ENCODE measurements around the gene MACROH2A1.

Gene MACROH2A1

DNA sequence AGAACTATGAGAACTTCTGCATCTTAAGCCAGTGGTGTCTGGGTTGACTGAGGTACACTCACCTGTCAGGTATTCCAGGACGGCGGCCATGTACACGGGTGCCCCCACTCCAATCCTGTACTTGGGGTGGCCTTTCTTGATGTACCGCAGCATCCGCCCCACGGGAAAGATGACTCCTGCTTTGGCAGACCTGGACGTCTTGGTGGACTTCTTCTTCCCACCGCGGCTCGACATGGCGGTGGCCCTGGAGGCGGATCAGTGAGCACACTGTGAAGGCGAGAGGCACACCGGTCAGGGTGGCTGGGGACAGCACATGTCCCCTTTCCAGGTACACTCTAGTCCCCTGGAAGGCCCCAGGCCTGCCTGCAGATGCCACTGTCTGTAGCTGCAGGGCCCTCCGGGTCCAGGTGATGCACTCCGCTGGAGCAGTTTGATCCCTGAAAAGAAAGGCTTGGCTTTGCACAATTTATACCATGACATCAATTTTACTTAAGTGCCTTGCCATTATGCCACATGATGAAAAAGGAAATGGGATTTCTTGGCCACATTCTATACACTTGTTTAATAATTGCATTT is 10.1 kb downstream of the MACROH2A1 start:
- Histone ChIP-seq H3K27me3 (ENCODE audit: insufficient read depth, low read length) (no peaks in the 10 kb centered on the region), H3K36me3 (ENCODE audit: insufficient read depth, low read length) (peaks cover 71% of the 10 kb centered on the region), H3K4me1 (ENCODE audit: insufficient read depth, low read length) (peaks cover 4% of the 10 kb centered on the region), H2AFZ (ENCODE audit: low read depth, low read length) (no peak overlapping the region), H3K4me3 (ENCODE audit: low read length) (no peak overlapping the region), H3K9me3 (ENCODE audit: low read length) (no peaks in the 10 kb centered on the region)

DNA sequence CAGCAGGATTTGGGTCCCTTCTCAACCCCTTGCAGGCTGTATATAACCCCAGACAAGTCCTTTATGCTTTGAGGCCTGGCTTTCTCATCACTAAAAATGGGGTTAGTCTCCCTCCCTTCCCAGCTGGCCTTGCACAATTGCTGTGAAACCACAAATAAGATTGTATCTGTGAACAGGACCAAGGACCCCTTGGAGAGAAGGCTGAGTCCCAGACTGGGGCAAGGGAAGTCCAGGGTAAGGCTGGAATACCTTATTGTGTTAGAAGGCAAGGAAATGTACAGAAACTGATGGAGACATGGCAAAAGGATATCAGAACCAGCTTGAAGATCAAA is 11.4 kb downstream of the MACROH2A1 start:
- Histone ChIP-seq H3K4me1 (ENCODE audit: insufficient read depth, low read length) (peaks cover 4% of the 10 kb centered on the region), H3K36me3 (ENCODE audit: insufficient read depth, low read length) (peaks cover 73% of the 10 kb centered on the region), H2AFZ (ENCODE audit: low read depth, low read length) (no peak overlapping the region), H3K27me3 (ENCODE audit: insufficient read depth, low read length) (no peaks in the 10 kb centered on the region), H3K4me3 (ENCODE audit: low read length) (no peak overlapping the region), H3K9me3 (ENCODE audit: low read length) (no peaks in the 10 kb centered on the region)

DNA sequence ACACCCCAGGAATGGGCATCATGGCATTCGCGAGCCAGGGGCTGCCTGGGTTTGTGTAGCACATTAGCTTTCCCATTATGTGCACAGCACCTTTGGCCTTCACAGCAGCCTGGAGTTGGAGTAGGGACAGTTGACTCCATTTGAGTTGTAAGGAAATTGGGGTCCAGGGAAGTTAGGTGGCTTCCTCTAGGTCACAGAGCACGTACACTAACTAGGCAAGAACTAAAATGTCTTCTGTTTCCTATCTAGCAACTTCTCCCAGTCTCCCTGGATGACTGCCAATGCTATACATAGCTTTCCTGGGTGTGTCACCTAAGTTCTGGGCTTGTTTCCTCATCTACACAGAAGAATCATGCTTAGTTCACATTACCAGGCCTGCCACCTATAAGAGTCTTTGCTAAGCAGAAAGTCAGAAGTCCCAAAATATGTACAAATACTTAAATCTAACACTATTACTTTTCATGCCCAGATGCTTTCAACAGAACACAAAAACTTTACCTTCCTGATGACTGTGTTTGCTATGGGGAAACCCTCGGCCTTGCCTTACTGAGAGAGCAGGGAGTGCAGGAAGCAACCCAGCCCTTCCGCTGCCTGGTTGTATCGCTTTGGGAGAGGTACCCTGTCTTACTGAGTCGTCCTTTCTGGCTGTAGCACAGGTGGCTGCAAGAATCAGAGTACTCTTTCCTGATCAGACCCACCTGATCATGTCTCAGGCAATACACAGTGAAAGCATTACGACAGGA is 12.0 kb downstream of the MACROH2A1 start:
- H3K27me3 ChIP-seq (ENCODE audit: insufficient read depth, low read length) = no peaks in the 10 kb centered on the region
- no peak overlapping the region for H2AFZ ChIP-seq (ENCODE audit: low read depth, low read length)
- H3K36me3 ChIP-seq (ENCODE audit: insufficient read depth, low read length) = peaks cover 75% of the 10 kb centered on the region
- peaks cover 4% of the 10 kb centered on the region for H3K4me1 ChIP-seq (ENCODE audit: insufficient read depth, low read length)
- no peak overlapping the region for H3K4me3 ChIP-seq (ENCODE audit: low read length)
- H3K9me3 ChIP-seq (ENCODE audit: low read length) = no peaks in the 10 kb centered on the region

DNA sequence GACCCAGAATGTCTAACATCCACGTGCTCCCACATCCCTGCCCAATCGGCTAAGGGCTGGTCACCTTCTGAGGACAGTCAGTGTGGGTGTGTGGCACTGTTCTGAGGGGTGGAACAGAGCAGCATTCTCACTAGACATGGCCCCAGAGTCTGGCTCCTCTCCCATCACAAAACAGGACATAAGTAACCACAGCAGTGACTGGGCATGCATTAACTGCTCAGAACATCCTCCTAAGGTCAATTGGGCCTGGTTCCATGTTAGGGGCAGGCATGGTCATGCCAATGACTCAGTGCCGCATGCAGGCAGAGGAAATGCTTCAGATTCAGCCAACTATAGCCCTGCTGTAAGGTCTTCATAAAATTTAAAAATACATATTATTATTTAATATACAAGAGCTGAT is 12.9 kb downstream of the MACROH2A1 start:
- H2AFZ ChIP-seq (ENCODE audit: low read depth, low read length) = no peak overlapping the region
- H3K36me3 ChIP-seq (ENCODE audit: insufficient read depth, low read length) = peaks cover 82% of the 10 kb centered on the region
- no peaks in the 10 kb centered on the region for H3K9me3 ChIP-seq (ENCODE audit: low read length)
- H3K27me3 ChIP-seq (ENCODE audit: insufficient read depth, low read length) = no peaks in the 10 kb centered on the region
- no peak overlapping the region for H3K4me3 ChIP-seq (ENCODE audit: low read length)
- no peaks in the 10 kb centered on the region for H3K4me1 ChIP-seq (ENCODE audit: insufficient read depth, low read length)

DNA sequence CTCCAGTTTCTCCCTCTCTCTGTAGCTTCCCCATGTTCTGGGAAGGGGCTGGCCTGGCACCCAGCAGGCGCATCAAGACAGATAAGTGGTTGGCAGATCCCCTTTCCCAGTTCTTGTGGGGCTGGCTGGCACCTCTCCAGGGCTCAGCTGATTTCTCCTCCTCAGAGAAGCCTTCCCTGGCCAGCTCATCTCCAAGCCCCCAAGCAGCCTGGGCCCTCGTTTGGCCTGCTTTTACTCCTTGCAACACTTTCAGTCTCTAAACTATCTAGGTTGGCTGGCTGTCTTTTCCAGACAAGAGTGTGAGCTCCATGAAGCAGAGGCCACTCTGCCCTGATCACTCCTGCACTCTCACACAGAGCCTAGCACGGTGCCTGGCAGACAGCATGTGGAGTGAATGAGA is 13.5 kb downstream of the MACROH2A1 start:
- no peaks in the 10 kb centered on the region for H3K4me1 ChIP-seq (ENCODE audit: insufficient read depth, low read length)
- peaks cover 85% of the 10 kb centered on the region for H3K36me3 ChIP-seq (ENCODE audit: insufficient read depth, low read length)
- no peak overlapping the region for H2AFZ ChIP-seq (ENCODE audit: low read depth, low read length)
- H3K9me3 ChIP-seq (ENCODE audit: low read length) = no peaks in the 10 kb centered on the region
- H3K27me3 ChIP-seq (ENCODE audit: insufficient read depth, low read length) = no peaks in the 10 kb centered on the region
- H3K4me3 ChIP-seq (ENCODE audit: low read length) = no peak overlapping the region

DNA sequence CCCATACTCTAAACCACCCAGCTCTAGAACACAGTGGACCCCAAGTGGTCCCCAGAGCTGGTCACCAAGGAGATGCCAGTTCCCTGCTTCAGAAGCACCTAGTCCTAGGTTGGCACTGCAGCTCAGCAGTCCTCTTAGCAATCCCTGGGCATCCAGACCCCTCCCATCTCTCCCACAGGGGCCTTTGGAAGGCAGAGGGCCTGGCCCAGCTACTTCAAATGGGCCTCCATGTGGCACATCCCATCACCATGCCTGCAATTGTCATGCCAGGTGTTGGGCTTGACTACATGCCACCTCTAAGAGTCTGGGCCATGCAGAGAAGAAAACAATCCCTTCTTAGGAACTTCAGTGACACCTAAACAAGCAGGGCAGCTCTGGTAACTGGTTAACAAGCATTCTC is 14.1 kb downstream of the MACROH2A1 start:
- Histone ChIP-seq H3K4me1 (ENCODE audit: insufficient read depth, low read length) (no peaks in the 10 kb centered on the region), H3K4me3 (ENCODE audit: low read length) (no peak overlapping the region), H3K9me3 (ENCODE audit: low read length) (no peaks in the 10 kb centered on the region), H2AFZ (ENCODE audit: low read depth, low read length) (no peak overlapping the region), H3K36me3 (ENCODE audit: insufficient read depth, low read length) (peaks cover 89% of the 10 kb centered on the region), H3K27me3 (ENCODE audit: insufficient read depth, low read length) (no peaks in the 10 kb centered on the region)

DNA sequence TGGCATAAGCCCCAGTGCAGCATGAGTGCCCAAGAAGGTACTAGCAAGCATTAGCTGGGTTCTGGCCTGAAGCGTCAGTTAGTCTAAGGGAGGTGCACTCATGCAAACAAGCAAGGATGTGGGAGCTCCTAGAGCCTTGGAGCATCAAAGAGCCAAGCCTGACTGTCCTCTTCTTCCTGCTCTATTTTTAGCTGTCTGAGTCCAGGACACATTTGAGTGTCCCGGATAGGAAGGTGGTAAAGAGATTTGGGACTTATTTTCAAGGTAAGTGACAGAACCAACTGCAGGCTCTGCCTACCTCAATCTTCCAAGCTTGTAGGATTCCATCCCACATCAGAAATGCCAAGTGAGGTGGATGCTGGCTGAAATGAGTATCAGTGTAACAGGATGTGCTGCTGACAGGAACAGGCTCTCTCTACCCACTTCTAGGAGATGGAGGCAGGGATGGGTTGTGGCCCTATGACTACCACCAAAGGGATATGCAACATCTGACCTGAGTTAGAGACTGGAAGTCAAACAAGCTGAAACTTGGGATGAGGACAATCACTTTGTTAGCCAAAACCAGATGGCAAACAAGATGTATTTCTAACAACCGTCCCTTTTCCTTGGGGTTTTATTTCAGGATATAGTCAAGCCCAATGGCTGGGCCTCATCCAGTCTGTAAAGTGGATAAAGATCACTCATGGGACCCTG is 15.1 kb downstream of the MACROH2A1 start:
- peaks cover 91% of the 10 kb centered on the region for H3K36me3 ChIP-seq (ENCODE audit: insufficient read depth, low read length)

DNA sequence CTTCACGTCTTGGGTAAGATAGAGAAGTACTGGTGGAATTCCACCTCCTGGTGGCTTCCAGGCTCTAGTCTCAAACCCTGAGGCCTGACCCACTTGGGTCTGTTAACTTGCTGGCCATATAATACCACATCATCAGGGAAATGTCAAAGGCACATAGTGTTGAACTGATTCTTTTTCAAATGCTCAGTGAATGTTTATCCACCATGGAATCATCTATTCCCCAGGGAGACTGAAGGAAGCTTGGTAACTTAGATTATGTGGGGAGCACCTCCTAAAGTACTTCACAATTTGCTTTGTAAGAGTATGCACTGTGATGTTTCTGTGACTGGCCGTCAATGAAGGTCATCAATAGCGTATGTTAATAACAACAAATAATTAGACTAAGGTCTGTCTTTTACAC is 16.1 kb downstream of the MACROH2A1 start:
- no peak overlapping the region for H3K4me3 ChIP-seq (ENCODE audit: low read length)
- no peak overlapping the region for H2AFZ ChIP-seq (ENCODE audit: low read depth, low read length)
- H3K27me3 ChIP-seq (ENCODE audit: insufficient read depth, low read length) = no peaks in the 10 kb centered on the region
- no peaks in the 10 kb centered on the region for H3K4me1 ChIP-seq (ENCODE audit: insufficient read depth, low read length)
- H3K36me3 ChIP-seq (ENCODE audit: insufficient read depth, low read length) = peaks cover 91% of the 10 kb centered on the region
- H3K9me3 ChIP-seq (ENCODE audit: low read length) = no peaks in the 10 kb centered on the region

More for the DNA sequence above, 15.1 kb downstream of the MACROH2A1 start:
- no peaks in the 10 kb centered on the region for H3K9me3 ChIP-seq (ENCODE audit: low read length)
- H3K4me1 ChIP-seq (ENCODE audit: insufficient read depth, low read length) = no peaks in the 10 kb centered on the region
- H2AFZ ChIP-seq (ENCODE audit: low read depth, low read length) = no peak overlapping the region
- H3K4me3 ChIP-seq (ENCODE audit: low read length) = no peak overlapping the region
- no peaks in the 10 kb centered on the region for H3K27me3 ChIP-seq (ENCODE audit: insufficient read depth, low read length)

DNA sequence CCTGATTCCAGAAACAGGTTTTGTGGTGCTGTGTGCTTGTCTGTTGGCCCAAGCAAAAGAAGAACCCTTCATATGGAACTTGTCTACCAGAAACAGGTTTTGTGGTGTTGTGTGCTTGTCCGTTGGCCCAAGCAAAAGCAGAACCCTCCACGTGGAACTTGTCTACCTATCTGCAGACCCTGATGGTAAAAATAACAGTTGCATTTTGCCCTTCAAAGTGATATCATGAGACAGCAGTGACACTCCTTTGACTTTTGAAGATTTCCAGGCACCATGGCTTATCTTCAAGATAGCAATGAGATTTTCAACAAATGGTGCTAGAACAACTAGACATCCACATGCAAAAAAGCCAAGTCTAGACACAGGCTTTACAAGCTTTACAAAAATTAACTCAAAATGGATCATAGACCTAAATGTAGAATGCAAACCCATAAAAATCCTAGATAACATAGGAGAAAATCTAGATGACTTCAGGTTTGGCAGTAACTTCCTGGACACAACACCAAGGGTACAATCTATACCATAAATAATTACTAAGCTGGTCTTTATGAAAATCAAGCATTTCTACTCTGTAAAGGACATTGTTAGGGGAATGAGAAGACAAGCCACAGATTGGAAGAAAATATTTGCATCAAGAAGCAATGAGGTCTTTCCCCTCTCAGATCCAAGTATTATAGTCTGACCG is 16.8 kb downstream of the MACROH2A1 start:
- H2AFZ ChIP-seq (ENCODE audit: low read depth, low read length) = no peak overlapping the region
- H3K4me1 ChIP-seq (ENCODE audit: insufficient read depth, low read length) = no peaks in the 10 kb centered on the region
- H3K9me3 ChIP-seq (ENCODE audit: low read length) = no peaks in the 10 kb centered on the region
- H3K36me3 ChIP-seq (ENCODE audit: insufficient read depth, low read length) = peaks cover 93% of the 10 kb centered on the region
- H3K27me3 ChIP-seq (ENCODE audit: insufficient read depth, low read length) = no peaks in the 10 kb centered on the region
- no peak overlapping the region for H3K4me3 ChIP-seq (ENCODE audit: low read length)

DNA sequence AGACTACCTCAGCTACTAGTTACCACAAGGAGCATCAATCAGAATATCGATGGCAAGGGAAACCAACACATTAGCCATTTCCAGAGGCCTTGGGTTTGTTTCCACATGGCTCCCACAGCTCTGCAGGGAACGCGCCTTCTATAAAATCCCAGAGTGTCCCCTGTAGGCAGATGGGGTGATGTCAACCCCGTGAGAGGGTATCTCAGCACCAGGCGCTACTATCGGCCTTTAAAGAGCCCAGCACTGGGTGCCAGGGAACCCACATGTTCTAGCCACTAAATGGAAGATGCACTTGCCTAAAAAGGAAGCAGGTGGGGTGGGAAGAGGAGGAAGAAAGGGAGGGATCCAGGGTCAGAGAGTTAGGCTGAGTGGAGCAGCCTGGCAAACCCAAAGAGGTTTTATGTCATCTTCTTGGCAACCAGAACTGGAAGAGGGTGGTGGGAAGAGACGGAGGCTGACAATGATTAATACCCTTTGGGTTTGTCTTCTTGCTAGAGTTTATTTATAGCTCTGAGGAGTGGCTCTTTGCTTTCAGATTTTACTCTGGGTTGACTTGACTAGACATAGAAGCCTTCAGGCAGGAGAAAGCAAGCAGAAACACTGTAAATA is 19.9 kb downstream of the MACROH2A1 start:
- Histone ChIP-seq H2AFZ (ENCODE audit: low read depth, low read length) (no peak overlapping the region), H3K4me3 (ENCODE audit: low read length) (no peak overlapping the region), H3K9me3 (ENCODE audit: low read length) (no peaks in the 10 kb centered on the region), H3K4me1 (ENCODE audit: insufficient read depth, low read length) (no peaks in the 10 kb centered on the region), H3K36me3 (ENCODE audit: insufficient read depth, low read length) (peaks cover 95% of the 10 kb centered on the region), H3K27me3 (ENCODE audit: insufficient read depth, low read length) (no peaks in the 10 kb centered on the region)

DNA sequence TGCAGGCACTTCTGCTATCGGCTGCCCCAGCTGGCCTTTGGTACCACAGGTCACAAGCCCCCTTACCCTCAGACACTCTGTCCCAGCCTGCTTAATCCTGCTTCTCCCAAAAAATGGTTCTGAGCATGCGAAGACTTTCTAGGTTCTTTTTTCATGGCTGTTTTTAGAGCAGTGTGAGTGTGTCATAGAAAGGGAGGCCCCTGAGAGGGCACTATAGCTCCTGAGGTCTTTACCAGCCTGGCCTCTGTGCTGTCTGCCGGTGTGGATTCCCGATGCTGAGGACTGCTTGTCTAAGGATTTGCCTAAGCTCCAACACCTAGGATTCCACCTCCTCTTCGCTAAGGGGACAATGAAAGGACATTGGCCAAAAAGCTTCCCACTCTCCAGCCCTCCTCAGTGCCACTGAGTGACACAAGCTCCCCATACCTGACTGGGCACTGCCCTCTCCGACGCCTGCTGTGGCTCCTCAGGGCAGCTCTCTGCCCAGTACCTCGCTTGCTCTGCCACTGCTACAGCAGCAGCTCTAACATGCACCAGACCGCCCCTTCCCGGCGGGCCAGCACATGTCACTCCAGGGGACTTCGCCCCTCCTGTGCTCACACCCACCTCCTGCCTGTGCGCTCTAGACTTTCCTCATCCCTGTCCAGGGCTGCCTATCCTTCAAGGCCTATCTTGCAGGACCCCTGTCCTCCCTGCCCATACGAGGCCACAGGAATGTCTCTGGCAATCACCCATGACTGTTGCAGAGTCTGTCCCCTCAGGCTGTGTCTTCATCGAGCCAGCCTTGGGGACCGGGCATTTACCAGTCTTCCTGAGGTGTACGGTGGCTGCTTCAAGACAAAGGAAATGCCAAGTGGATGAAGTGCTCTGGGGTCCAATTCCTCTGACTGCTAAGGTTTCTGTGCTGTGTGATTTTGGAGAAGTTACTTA is 21.0 kb downstream of the MACROH2A1 start:
- H3K36me3 ChIP-seq (ENCODE audit: insufficient read depth, low read length) = peaks cover 94% of the 10 kb centered on the region

DNA sequence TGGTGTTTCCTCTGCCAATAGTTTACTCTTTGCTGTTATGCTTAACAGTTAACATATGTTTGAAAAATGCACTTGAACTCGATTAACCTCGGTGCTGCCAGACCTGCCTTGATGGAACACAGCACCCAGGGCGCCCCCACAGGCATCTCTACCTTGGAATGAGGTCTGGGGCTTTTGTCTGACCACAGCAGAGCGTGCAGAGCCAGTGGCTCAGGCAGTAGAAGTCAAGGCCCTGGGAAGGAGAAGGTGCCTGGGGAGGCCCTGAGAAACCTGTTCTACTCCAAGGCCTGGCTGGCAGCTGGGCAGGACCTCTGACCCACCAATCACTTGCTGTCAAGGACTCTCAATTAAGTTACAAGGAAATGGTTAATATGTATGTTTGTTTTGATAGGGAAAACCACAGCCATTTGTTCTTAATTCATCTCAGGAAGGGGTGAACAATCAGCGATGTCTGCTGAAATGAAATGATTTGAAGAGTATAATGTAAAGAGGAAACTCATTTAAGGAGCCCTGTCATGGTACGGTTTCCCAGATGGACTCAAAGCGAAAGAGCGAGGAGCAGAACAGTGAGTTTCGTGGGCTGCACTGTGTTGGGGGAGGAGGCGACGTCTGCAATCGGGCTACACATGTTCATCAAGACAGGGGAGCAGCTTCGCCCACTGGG is 21.9 kb downstream of the MACROH2A1 start:
- Histone ChIP-seq H3K36me3 (ENCODE audit: insufficient read depth, low read length) (peaks cover 95% of the 10 kb centered on the region), H3K4me3 (ENCODE audit: low read length) (no peak overlapping the region), H2AFZ (ENCODE audit: low read depth, low read length) (no peak overlapping the region), H3K9me3 (ENCODE audit: low read length) (no peaks in the 10 kb centered on the region), H3K27me3 (ENCODE audit: insufficient read depth, low read length) (no peaks in the 10 kb centered on the region), H3K4me1 (ENCODE audit: insufficient read depth, low read length) (no peaks in the 10 kb centered on the region)

More for the DNA sequence above, 21.0 kb downstream of the MACROH2A1 start:
- H2AFZ ChIP-seq (ENCODE audit: low read depth, low read length) = no peak overlapping the region
- no peaks in the 10 kb centered on the region for H3K4me1 ChIP-seq (ENCODE audit: insufficient read depth, low read length)
- no peaks in the 10 kb centered on the region for H3K9me3 ChIP-seq (ENCODE audit: low read length)
- no peak overlapping the region for H3K4me3 ChIP-seq (ENCODE audit: low read length)
- no peaks in the 10 kb centered on the region for H3K27me3 ChIP-seq (ENCODE audit: insufficient read depth, low read length)

All from neuron (in vitro differentiated cells).